K562 (cell line): Measurements from ENCODE around the gene FAM83B. TPM values are rescaled to one million over a fixed set of nuclear protein-coding genes. Genes with fewer than 3 reads are reported as not detected.

Experiments
- ATAC-seq: fragments of 200-7000 bp; cut with Tn5 transposase; 3 replicates; pipeline ENCODE4 v1.9.1; 2020; ENCODE audit warnings: moderate library complexity
- BruUV-seq: library from RNA; stranded (reverse); fragments of 400-500 nt; replicated peaks from 2 replicates; lab custom pipeline; 2021; lab: Mats Ljungman, UMichigan
- CTCF ChIA-PET: fragments of 300-600 bp; formaldehyde crosslinking; extraction: SDS; loops from one replicate; lab custom pipeline; 2021; ENCODE audit warnings: low intra/inter-chr PET ratio; lab: Yijun Ruan, JAX
- POLR2A ChIA-PET: fragments of 300-600, 350-650 bp; sonication (Branson Sonifier 250); formaldehyde crosslinking; extraction: SDS; loops from one replicate; lab custom pipeline; 2021; ENCODE audit warnings: antibody characterized with exemption, inconsistent platforms; lab: Yijun Ruan, JAX
- DNase-seq, 4 experiments: peaks; one replicate each; pipeline versions ENCODE4 v3.0.0 to v3.0.0-alpha.2; 2011 to 2018; ENCODE audit warnings: low spot score in 3 of 4, mixed read lengths in 3 of 4; ENCODE audit errors: extremely low read depth in 1 of 4
- FAIRE-seq: peaks from 2 replicates; lab custom pipeline; 2011; peaks lifted over from hg19 to GRCh38; lab: Jason Lieb, UNC
- H2AFZ ChIP-seq: 2 replicates; pipeline ENCODE4 v1.6.0; 2011; ENCODE audit warnings: low read depth, low read length, control low read depth, inconsistent platforms
- H3K27ac ChIP-seq: fragments of 200-600 bp; 3 replicates; pipeline ENCODE4 v1.8.0; 2011; ENCODE audit warnings: low read depth, mild to moderate bottlenecking, control low read depth, inconsistent platforms, low read length, moderate library complexity, mixed read lengths; ENCODE audit errors: extremely low read depth
- H3K27me3 ChIP-seq, 2 experiments: fragments of 300-600 bp in 1 of 2; 2 replicates in 1 of 2; 3 replicates in 1 of 2; pipeline versions ENCODE4 v1.6.0 to v1.8.0; 2011; ENCODE audit warnings: inconsistent platforms in 2 of 2, low read length in 2 of 2, mild to moderate bottlenecking in 1 of 2, mixed read lengths in 1 of 2, moderate library complexity in 1 of 2; ENCODE audit not compliant: control insufficient read depth in 2 of 2, insufficient read depth in 2 of 2
- H3K36me3 ChIP-seq: fragments of 300-600 bp; 3 replicates; pipeline ENCODE4 v1.8.0; 2011; ENCODE audit warnings: mild to moderate bottlenecking, low read length, inconsistent platforms; ENCODE audit not compliant: control insufficient read depth, insufficient read depth
- H3K4me1 ChIP-seq, 2 experiments: fragments of 200-600 bp in 1 of 2; replicated peaks in 1 of 2; 2 replicates in 1 of 2; 3 replicates in 1 of 2; pipeline versions ENCODE4 v1.5.1 to v1.8.0; 2011; ENCODE audit warnings: inconsistent platforms in 2 of 2, low read length in 2 of 2, mild to moderate bottlenecking in 1 of 2, mixed read lengths in 1 of 2, moderate library complexity in 1 of 2; ENCODE audit not compliant: control insufficient read depth in 2 of 2, insufficient read depth in 2 of 2
- H3K4me2 ChIP-seq: 2 replicates; pipeline ENCODE4 v1.6.1; 2011; ENCODE audit warnings: low read length, control low read depth, inconsistent platforms, mixed read lengths; ENCODE audit not compliant: insufficient read depth
- H3K4me3 ChIP-seq: fragments of 200-600 bp; sonication (generic), shearing (Covaris generic); 2 replicates; pipeline ENCODE4 v1.5.1; 2016; ENCODE audit warnings: control low read depth, inconsistent platforms
- H3K79me2 ChIP-seq: fragments of 200-600 bp; 3 replicates; pipeline ENCODE4 v1.8.0; 2011; ENCODE audit warnings: low read length, inconsistent platforms; ENCODE audit not compliant: control insufficient read depth, insufficient read depth
- H3K9ac ChIP-seq, 2 experiments: 2 replicates each; pipeline versions ENCODE4 v1.6.0 to v1.6.1; 2011; ENCODE audit warnings: low read depth in 2 of 2, low read length in 2 of 2, control low read depth in 1 of 2, inconsistent platforms in 1 of 2, mild to moderate bottlenecking in 1 of 2, mixed read lengths in 1 of 2; ENCODE audit not compliant: insufficient read depth in 1 of 2
- H3K9me1 ChIP-seq: one replicate; pipeline ENCODE4 v1.6.0; 2011; ENCODE audit warnings: inconsistent platforms, mild to moderate bottlenecking, low read length, moderate library complexity; ENCODE audit not compliant: control insufficient read depth, insufficient read depth
- H3K9me3 ChIP-seq: replicated peaks from 2 replicates; pipeline ENCODE4 v1.5.1; 2011; ENCODE audit warnings: low read depth, low read length, inconsistent platforms; ENCODE audit not compliant: control insufficient read depth, insufficient read depth
- H4K20me1 ChIP-seq: replicated peaks from 2 replicates; pipeline ENCODE4 v1.6.1; 2011; ENCODE audit warnings: low read length, inconsistent platforms, mixed read lengths; ENCODE audit not compliant: control insufficient read depth, insufficient read depth
- CEBPG ChIP-seq, 3 experiments: fragments of 200-800 bp in 1 of 3; sonication (Bioruptor generic) in 1 of 3; sonication (generic) in 1 of 3; formaldehyde crosslinking in 1 of 3; IDR thresholded peaks in 2 of 3; conservative IDR thresholded peaks in 1 of 3; 2 replicates each; pipeline versions ENCODE4 v1.6.1 to v1.8.0; 2016 to 2022; ENCODE audit warnings: missing compliant biosample characterization in 2 of 3, missing genetic modification characterization in 2 of 3, mild to moderate bottlenecking in 1 of 3, missing genetic modification reagents in 1 of 3
- FUS ChIP-seq: fragments of 200-400 bp; formaldehyde crosslinking; optimal IDR thresholded peaks from 2 replicates; pipeline ENCODE3; 2017; ENCODE audit warnings: low read depth, low read length
- HDGF ChIP-seq: fragments of 450-650 bp; IDR thresholded peaks from 2 replicates; pipeline ENCODE4 v1.6.1; 2016
- REST ChIP-seq, 2 experiments: fragments of 450-650 bp; formaldehyde crosslinking in 1 of 2; IDR thresholded peaks; 2 replicates each; pipeline versions ENCODE4 v1.4.0 to v1.6.1; 2014 to 2020; ENCODE audit warnings: mild to moderate bottlenecking in 2 of 2, borderline replicate concordance in 1 of 2, low read depth in 1 of 2
- TCF3 ChIP-seq: sonication (generic); formaldehyde crosslinking; IDR thresholded peaks from 2 replicates; pipeline ENCODE4 v1.4.0; 2020; ENCODE audit warnings: mild to moderate bottlenecking, missing genetic modification reagents
- ZNF263 ChIP-seq: sonication (generic); formaldehyde crosslinking; IDR thresholded peaks from 2 replicates; pipeline ENCODE4 v1.8.0; 2022; ENCODE audit warnings: mild to moderate bottlenecking, missing genetic modification reagents, borderline replicate concordance
- WGBS: fragments of 100-300 bp; shearing (Covaris generic); methylation state at CpG from one replicate; pipeline ENCODE4 v1.1.6; 2016; ENCODE audit warnings: low coverage, mixed read lengths; ENCODE audit not compliant: insufficient coverage; ENCODE audit errors: missing lambda C conversion rate; 5-methylcytosine and 5-hydroxymethylcytosine counted together
- in situ Hi-C: fragments of 300-500 bp; cut with MboI; formaldehyde crosslinking; loops from 4 replicates; pipeline ENCODE4 v1.15.0; 2018; ENCODE audit warnings: inconsistent platforms, mixed read lengths
- intact Hi-C: fragments of 100-400 bp; cut with micrococcal nuclease; formaldehyde crosslinking; loops from 2 replicates; pipeline ENCODE4 v1.14.2; 2022
- polyA plus RNA-seq, 8 experiments: library from polyadenylated mRNA; depleted of rRNA in 4 of 8; stranded (reverse) in 5 of 8; unstranded in 3 of 8; fragments of >200 nt; fragmentation: Nextera tagmentation in 2 of 8; fragmentation: Illumina TruSeq in 1 of 8; extraction: Ambion mirVana in 2 of 8; extraction: Trizol in 1 of 8; gene quantifications; 2 replicates each; pipeline versions ENCODE4 v1.2.1 to v1.2.3, GENCODE V29; 2011 to 2014; ENCODE audit warnings: inconsistent platforms in 1 of 8, missing spikeins in 1 of 8
- total RNA-seq, 7 experiments: library from RNA; depleted of rRNA in 6 of 7; stranded (reverse); fragments of >200 nt in 6 of 7; fragmentation: Illumina TruSeq in 2 of 7; extraction: Trizol in 2 of 7; gene quantifications; 2 replicates each; pipeline versions ENCODE4 v1.2.1 to v1.2.3, GENCODE V29; 2011 to 2021; ENCODE audit warnings: low replicate concordance in 1 of 7

Gene FAM83B
- total and polyA plus RNA-seq, 9 of the 15 experiments (the other 6 are each of a cell fraction or from before 2014, with no cell fraction given) = not detected

- no peak for TF ChIP-seq TCF3 (CRISPR knock-in tag)
- TF ChIP-seq, all 486 proteins: peak for 0
Measured at GRCh38 chr6:54878718-54879117, 32.1 kb downstream of the FAM83B start (continued).

DNA sequence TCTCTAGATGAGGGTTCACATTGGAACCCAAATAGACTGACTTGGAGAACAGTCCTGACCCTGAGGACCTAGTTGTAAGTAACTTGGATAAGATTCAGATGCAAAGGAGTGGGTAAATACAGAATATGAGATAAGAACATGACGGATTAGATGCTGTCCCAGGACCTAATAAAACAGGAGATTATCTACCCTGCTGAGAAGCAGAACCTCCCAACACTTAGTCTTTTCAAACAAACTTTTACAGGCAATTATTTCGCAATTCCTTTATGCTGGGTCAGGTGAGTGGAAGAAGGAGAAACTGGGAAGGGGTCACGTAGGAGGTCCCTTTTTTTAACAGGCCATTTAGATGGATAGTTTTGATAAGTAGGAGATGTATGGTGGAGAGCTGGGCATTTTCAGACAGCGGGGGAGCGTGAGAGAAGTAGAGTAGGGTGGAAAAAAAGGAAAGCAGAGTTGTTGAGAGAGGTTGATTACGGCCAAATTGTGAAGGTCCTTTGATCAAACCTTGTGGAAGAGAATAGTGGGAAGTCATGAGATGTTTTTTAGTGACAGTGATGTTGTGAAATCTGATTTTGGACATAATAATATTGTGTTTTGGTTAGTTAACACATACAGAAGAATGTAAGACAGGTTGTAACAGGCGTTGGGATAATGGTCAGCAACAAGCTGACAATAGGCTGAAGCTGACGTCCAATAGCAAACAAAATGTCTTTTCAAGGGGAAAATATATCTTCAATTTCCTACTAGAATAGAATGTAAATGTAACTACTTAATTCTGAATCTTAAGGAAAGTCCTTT lies 32.8 kb downstream of the FAM83B start:
- ChIA-PET POLR2A (no interaction called here), CTCF (no interaction called here)
- Histone ChIP-seq H3K27ac (no peak overlapping the region), H3K4me3 (no peak overlapping the region), H3K9me1 (no peaks in the 10 kb centered on the region), H3K9me3 (no peaks in the 10 kb centered on the region), H3K4me2 (no peak overlapping the region), H3K36me3 (no peaks in the 10 kb centered on the region), H4K20me1 (no peaks in the 10 kb centered on the region), H3K27me3 (no peaks in the 10 kb centered on the region), H2AFZ (no peak overlapping the region), H3K79me2 (no peaks in the 10 kb centered on the region), H3K9ac (no peak overlapping the region), H3K4me1 (no peaks in the 10 kb centered on the region)
- in situ Hi-C loops = no loop called here
- 3% methylated on average over 8 of the region's 8 CpGs for WGBS
- FAIRE-seq (no peak), ATAC-seq (no peak), DNase-seq (no peak)
- intact Hi-C loops = no loop called here
- BruUV-seq = no TSS peak
- TF ChIP-seq HDGF = no peak
- no peak for TF ChIP-seq CEBPG (CRISPR knock-in tag; IDR thresholded peaks at IDR 0.05)
- 0 out of 4 replicates have a peak, but pooled peaks of 1 of the 2 experiments have one; percentile 8 for TF ChIP-seq CEBPG (tag; conservative IDR thresholded peaks at IDR 0.05 in 1 of 2, IDR thresholded peaks at IDR 0.05 in 1 of 2)
- TF ChIP-seq REST (IDR thresholded peaks at IDR 0.05; ENCODE audit: borderline replicate concordance) = no peak
- no peak for TF ChIP-seq REST (CRISPR knock-in tag; IDR thresholded peaks at IDR 0.05; ENCODE audit: low read depth)
- no peak for TF ChIP-seq ZNF263 (CRISPR knock-in tag)
- TF ChIP-seq FUS = no peak
